DOHH2 (cell line): ENCODE results near the gene CPNE2.

Source experiments
- EZH2phosphoT487 ChIP-seq: fragments of 200-600 bp; sonication (generic); IDR thresholded peaks from 2 replicates; pipeline ENCODE4 v1.6.1; 2017; ENCODE audit warnings: borderline replicate concordance, mild to moderate bottlenecking, antibody characterized with exemption, low read length, moderate library complexity, mixed read lengths
- TF ChIP-seq, protein P1 (sequence below): fragments of 200-600 bp; sonication (generic); IDR thresholded peaks from one replicate; pipeline ENCODE4 v1.5.1; 2014; ENCODE audit warnings: antibody characterized with exemption, mild to moderate bottlenecking, low read depth, low read length; ENCODE audit not compliant: poor library complexity, severe bottlenecking

DNA sequence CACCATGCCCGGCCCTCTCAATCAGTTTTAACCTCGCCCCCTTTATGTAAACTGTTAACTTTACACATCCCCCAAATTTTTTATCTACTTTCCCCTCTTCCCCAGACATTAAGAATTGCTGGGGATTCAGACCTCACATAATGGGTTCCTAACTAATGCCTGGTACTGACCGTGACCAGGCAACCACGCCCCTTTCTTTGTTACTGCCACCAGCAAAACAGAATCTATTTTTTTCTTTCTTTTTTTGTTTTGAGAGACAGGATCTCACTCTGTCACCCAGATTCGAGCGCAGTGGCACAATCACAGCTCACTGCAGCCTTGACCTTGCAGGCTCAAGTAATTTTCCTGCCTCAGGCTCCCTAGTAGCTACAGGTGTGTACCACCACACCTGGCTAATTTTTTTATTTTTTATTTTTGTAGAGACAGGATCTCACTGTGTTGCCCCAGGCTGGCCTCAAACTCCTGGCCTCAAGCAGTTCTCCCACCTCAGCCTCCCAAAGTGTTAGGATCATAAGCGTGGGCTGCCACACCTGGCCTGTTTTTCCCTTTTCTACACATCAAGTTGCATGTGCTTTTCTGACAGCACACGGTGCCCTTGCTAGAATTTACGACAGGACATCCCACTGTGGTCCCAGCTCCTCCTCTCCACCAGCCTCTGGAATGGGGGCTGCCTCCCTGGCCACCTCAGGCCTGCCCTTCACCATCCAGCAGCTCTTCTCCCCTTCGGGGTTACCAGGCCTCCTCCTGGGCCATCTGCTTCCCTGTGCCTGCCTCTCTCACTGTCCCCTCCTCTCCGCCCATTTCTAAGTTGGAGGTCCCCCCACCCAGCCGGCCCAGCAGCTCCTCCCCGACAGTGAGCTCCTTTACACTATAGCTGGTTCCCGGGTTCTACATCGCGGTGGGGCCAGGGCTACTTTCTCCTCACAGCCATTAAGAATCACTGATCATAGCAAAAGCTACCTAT, 10.8 kb downstream of the CPNE2 start:
- TF ChIP-seq, protein P1, sequence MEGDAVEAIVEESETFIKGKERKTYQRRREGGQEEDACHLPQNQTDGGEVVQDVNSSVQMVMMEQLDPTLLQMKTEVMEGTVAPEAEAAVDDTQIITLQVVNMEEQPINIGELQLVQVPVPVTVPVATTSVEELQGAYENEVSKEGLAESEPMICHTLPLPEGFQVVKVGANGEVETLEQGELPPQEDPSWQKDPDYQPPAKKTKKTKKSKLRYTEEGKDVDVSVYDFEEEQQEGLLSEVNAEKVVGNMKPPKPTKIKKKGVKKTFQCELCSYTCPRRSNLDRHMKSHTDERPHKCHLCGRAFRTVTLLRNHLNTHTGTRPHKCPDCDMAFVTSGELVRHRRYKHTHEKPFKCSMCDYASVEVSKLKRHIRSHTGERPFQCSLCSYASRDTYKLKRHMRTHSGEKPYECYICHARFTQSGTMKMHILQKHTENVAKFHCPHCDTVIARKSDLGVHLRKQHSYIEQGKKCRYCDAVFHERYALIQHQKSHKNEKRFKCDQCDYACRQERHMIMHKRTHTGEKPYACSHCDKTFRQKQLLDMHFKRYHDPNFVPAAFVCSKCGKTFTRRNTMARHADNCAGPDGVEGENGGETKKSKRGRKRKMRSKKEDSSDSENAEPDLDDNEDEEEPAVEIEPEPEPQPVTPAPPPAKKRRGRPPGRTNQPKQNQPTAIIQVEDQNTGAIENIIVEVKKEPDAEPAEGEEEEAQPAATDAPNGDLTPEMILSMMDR = no peak
- no peak for TF ChIP-seq EZH2phosphoT487
